ENCODE data around the gene SPATA12. TPM values are rescaled to one million over a fixed set of nuclear protein-coding genes. Genes with fewer than 3 reads are reported as not detected.

SPATA12 gene
- total and polyA plus RNA-seq, 12 donors: not detected

DNA sequence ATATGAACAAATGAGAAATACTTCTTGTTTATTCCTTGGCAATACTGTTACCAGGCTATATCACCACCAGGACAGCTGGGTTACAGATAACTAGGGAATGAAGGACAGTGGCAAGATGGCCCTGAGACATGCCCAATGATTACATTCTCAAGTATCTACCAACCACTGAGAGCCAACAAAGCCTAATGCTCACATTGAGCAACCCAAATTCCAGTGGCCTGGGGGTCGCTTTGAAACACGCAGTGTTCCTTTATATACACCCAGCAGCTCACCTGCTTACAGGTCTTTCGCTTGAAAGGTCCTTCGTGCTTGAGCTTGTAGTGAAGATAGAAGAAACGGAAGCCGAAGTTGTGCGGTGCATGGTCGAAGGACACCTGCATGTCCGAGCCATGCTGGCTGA, 45.1 kb downstream of the SPATA12 start:
- WGBS, 2 donors: 97 to 98% methylated on average over 9 of the region's 9 CpGs
- no peaks in the 10 kb centered on the region for H3K27me3 ChIP-seq
- no peak for ATAC-seq
- peaks cover 0 to 4% (median 0%) of the 10 kb centered on the region in 9 donors for H3K4me1 ChIP-seq
- H3K27ac ChIP-seq: no peak overlapping the region
- TF ChIP-seq, protein P1, sequence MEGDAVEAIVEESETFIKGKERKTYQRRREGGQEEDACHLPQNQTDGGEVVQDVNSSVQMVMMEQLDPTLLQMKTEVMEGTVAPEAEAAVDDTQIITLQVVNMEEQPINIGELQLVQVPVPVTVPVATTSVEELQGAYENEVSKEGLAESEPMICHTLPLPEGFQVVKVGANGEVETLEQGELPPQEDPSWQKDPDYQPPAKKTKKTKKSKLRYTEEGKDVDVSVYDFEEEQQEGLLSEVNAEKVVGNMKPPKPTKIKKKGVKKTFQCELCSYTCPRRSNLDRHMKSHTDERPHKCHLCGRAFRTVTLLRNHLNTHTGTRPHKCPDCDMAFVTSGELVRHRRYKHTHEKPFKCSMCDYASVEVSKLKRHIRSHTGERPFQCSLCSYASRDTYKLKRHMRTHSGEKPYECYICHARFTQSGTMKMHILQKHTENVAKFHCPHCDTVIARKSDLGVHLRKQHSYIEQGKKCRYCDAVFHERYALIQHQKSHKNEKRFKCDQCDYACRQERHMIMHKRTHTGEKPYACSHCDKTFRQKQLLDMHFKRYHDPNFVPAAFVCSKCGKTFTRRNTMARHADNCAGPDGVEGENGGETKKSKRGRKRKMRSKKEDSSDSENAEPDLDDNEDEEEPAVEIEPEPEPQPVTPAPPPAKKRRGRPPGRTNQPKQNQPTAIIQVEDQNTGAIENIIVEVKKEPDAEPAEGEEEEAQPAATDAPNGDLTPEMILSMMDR (IDR thresholded peaks at IDR 0.05): no peak
- H3K36me3 ChIP-seq: peaks cover 0 to 77% (median 0%) of the 10 kb centered on the region in 9 donors
- DNase-seq: no peak
- H3K9me3 ChIP-seq: no peaks in the 10 kb centered on the region
- intact Hi-C loops (cut with DNase I): loop anchor here in 1 of 10 donors (10.0 kb wide), 1 partner anchor 119 kb away; the partner anchor contains the start of gene APPL1
- no peak overlapping the region for H3K4me3 ChIP-seq

- Histone ChIP-seq H3K9me3 (no peaks in the 10 kb centered on the region), H3K4me1 (peaks cover 0 to 4% (median 0%) of the 10 kb centered on the region in 9 donors), H3K27me3 (no peaks in the 10 kb centered on the region), H3K27ac (no peak overlapping the region), H3K36me3 (peaks cover 0 to 64% (median 0%) of the 10 kb centered on the region in 9 donors), H3K4me3 (no peak overlapping the region)
- intact Hi-C loops (cut with DNase I): loop anchor here in 1 of 10 donors (10.0 kb wide), 1 partner anchor 116 kb away; the partner anchor contains the start of gene APPL1
- no peak for DNase-seq
- no peak for ATAC-seq
- 98% methylated on average over 8 of the region's 8 CpGs for WGBS, 2 donors
- TF ChIP-seq, protein P1 (IDR thresholded peaks at IDR 0.05): no peak
Observed at GRCh38 chr3:57108684-57109083, 48.2 kb downstream of the SPATA12 start.

DNA sequence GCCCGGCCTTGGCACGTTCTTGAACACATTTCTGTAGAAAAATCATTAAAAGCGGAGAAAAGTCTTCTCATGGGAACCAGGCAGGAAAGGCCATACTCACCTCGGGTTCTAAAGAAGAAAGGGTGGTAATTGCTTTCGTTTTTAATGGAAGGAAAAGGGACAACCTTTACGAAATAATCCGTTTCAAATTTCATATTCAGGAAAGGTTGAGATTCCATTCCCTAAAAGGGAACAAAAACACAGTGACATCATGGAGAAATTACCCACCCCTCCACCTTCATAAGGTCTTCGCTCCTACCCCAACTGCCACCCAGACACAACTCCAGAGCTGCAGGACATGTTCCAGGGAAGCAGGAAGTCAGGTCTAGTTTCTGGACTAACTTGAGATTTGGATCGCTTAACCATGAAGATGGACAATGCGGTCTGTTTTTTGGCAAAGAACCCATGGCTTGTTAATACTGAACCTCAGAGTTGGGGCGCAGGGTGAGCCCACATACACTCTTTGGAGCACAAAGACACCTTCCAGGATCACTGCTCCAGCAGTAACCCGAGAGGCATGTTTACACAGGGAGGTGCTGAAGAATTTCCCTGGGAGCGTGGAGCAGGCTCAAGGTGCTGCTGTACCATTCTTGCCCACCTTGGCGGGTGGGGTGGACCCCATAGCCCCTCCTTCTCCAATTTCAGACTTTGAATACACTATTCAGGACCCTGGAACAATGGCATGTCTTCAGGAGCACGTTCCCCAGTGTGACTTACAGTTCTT, 49.2 kb downstream of the SPATA12 start:
- H3K4me1 ChIP-seq: peaks cover 0 to 4% (median 0%) of the 10 kb centered on the region in 9 donors
- WGBS, 2 donors: 85 to 94% methylated on average over 15 of the region's 15 CpGs
- intact Hi-C loops (cut with DNase I): loop anchor here in 1 of 10 donors (10.0 kb wide), 1 partner anchor 115 kb away; the partner anchor contains the start of gene APPL1
- H3K27me3 ChIP-seq: no peaks in the 10 kb centered on the region
- ATAC-seq: no peak
- peaks cover 0 to 63% (median 0%) of the 10 kb centered on the region in 9 donors for H3K36me3 ChIP-seq
- TF ChIP-seq, protein P1 (IDR thresholded peaks at IDR 0.05): no peak
- H3K27ac ChIP-seq: no peak overlapping the region
- no peak overlapping the region for H3K4me3 ChIP-seq
- DNase-seq: no peak
- no peaks in the 10 kb centered on the region for H3K9me3 ChIP-seq

- H3K9me3 ChIP-seq: no peaks in the 10 kb centered on the region
- no peaks in the 10 kb centered on the region for H3K27me3 ChIP-seq
- TF ChIP-seq, protein P1 (IDR thresholded peaks at IDR 0.05): no peak
- peaks cover 0 to 4% (median 0%) of the 10 kb centered on the region in 9 donors for H3K4me1 ChIP-seq
- H3K36me3 ChIP-seq: peaks cover 0 to 58% (median 0%) of the 10 kb centered on the region in 9 donors
- no peak for ATAC-seq
- no peak overlapping the region for H3K27ac ChIP-seq
- H3K4me3 ChIP-seq: no peak overlapping the region
- intact Hi-C loops (cut with DNase I): no loop called here
- 92 to 95% methylated on average over 4 of the region's 4 CpGs for WGBS, 2 donors
- DNase-seq: no peak
Observed at GRCh38 chr3:57110214-57110613, 49.8 kb downstream of the SPATA12 start.

Data from heart right ventricle (tissue), 16 donors.